ENCODE measurements around the gene RPTOR.

DNA sequence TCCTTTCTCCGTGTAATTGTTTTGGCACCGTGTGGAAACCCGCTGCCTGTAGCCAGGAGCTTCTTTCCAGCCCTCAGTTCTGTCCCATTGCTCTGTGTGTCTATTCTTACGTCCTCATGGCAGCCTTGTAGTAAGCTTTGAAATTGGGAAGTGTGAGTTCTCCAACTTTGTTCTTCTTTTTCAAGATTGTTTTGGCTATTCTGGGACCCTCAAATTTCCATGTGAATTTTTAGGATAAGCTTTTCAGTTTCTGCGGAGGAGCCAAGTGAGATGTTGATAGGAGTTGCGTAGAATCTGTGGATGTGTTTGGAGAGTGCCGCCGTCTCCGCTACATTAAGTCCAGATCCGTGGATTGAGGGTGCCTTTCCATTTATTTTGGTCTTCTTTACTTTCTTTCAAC, 462.3 kb downstream of the RPTOR start:
- no peak for TF ChIP-seq GLIS1 (tag by site-specific recombination; IDR thresholded peaks at IDR 0.05)
- TF ChIP-seq, protein P1, sequence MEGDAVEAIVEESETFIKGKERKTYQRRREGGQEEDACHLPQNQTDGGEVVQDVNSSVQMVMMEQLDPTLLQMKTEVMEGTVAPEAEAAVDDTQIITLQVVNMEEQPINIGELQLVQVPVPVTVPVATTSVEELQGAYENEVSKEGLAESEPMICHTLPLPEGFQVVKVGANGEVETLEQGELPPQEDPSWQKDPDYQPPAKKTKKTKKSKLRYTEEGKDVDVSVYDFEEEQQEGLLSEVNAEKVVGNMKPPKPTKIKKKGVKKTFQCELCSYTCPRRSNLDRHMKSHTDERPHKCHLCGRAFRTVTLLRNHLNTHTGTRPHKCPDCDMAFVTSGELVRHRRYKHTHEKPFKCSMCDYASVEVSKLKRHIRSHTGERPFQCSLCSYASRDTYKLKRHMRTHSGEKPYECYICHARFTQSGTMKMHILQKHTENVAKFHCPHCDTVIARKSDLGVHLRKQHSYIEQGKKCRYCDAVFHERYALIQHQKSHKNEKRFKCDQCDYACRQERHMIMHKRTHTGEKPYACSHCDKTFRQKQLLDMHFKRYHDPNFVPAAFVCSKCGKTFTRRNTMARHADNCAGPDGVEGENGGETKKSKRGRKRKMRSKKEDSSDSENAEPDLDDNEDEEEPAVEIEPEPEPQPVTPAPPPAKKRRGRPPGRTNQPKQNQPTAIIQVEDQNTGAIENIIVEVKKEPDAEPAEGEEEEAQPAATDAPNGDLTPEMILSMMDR (tag by site-specific recombination; IDR thresholded peaks at IDR 0.05) = no peak
- TF ChIP-seq, protein P2, sequence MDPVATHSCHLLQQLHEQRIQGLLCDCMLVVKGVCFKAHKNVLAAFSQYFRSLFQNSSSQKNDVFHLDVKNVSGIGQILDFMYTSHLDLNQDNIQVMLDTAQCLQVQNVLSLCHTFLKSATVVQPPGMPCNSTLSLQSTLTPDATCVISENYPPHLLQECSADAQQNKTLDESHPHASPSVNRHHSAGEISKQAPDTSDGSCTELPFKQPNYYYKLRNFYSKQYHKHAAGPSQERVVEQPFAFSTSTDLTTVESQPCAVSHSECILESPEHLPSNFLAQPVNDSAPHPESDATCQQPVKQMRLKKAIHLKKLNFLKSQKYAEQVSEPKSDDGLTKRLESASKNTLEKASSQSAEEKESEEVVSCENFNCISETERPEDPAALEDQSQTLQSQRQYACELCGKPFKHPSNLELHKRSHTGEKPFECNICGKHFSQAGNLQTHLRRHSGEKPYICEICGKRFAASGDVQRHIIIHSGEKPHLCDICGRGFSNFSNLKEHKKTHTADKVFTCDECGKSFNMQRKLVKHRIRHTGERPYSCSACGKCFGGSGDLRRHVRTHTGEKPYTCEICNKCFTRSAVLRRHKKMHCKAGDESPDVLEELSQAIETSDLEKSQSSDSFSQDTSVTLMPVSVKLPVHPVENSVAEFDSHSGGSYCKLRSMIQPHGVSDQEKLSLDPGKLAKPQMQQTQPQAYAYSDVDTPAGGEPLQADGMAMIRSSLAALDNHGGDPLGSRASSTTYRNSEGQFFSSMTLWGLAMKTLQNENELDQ (tag by site-specific recombination; IDR thresholded peaks at IDR 0.05; ENCODE audit: low read depth) = no peak
- TF ChIP-seq ZBTB8A (tag by site-specific recombination; IDR thresholded peaks at IDR 0.05) = no peak
